Right hindlimb (tissue), 1 donor: ENCODE results near the gene CA10.

ENCODE experiments used
- DNase-seq: peaks from one replicate; pipeline ENCODE4 v3.0.0-alpha.2; 2018

The CA10 gene

DNA sequence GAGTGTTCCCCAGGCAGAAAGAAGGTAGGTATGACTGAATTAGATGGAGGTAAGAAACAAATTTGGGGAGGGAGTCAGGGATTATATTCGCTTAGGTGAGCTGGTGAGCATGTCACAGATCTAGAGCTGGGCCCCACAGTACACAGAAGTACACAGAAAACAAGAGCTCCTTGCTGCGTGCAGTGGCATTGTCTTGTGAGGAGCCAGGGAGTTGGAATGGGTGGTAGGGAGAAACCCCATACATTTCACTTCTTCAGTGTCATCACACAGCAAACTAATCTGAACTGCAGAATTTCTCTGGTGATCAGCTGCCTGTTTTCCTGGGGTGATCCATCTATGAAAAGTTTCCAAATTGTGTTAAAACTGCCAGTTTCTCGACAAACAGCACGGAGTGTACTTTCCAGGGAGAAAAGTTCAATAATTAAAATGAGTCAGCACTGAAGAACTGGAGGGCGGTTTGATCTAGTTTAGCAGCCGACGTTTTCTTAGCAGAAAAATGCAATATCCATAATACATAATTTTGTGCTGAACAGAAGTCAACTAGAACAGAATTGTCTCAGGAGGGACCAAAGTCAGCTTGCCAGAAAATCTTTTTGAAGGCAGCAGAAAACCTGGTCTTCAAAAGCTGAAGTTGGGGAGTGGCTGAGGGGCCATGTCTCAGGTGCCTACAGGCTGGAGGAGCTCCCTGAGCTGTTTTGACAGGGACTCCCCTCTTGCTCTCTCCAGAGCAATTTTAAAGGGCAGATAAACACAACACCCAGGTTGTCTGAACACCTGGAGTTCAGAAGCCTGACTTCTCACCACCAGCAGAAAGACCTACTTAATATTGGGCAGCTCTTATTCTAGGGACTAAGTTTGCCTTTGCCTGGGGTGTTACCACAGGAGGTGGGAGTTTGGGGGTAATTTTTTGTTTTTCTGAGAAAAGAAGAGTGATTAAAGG, 448.6 kb downstream of the CA10 start:
- DNase-seq: no peak

GRCh38 chr17:51707216-51707615, 451.3 kb downstream of the CA10 start:
- no peak for DNase-seq

- no peak for DNase-seq
Measured at GRCh38 chr17:51706093-51706492, 452.4 kb downstream of the CA10 start.

DNA sequence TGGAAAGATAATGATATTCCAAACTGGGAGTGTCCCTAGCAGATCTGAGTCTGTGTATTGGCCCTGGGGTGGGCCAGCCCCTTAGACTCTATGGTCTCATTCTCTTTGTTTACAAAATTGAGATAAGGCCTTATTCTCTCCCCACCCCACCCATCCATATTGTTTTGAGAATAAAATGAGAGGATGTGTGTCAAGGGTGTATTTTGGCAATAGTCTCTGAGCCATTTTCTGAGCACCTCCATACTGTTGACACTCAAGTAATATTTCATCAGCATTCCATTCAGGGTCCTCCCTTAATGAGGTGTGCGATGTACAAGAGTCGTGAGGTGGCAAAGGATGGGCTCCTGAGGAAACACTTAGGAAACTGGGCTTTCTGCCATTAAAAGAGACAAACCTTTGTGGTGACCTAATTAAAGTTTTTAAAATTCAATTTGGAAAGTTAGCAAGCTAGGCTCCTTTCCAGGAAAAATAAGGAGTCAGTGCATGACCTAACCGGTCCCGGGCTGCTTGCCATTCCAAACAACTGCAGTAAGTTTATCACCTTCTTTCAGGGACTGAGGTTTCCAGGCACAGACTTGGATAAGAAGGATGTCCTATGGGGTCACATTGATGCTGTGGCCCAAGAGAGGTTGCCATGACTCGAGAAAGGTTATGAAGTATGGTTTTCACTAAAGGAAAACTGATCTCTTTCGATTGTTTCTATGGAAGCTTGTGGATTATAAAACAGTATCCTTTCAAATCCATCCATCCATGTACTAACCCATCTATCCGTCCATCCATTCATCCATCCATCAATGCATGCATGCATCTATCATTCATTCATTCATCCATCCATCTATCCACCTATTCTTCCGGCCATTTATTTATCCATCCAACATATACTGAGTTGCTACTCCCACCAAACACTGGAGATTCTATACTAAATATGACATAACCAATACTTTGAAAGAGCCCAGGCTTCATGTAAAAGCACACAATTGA, 454.9 kb downstream of the CA10 start:
- peak; percentile 77 for DNase-seq

DNA sequence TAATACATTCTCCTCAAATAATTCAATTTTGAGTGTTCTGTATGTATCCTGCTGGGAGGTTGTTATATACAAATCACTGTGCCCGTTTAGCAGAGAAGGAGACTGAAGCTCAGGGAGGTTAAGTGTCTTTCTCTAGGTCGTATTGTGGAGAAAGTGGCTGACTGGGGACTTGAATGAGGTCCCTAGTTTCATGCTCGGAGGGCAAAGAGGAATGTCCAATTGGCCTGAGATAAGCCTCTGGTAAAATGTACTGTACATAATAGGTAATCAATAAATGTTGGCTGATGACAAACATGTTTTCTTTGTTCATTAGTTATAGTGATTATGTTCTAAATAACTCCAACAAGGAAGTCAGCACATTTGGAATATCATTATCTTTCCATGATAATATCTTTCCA, 455.6 kb downstream of the CA10 start:
- DNase-seq: no peak

DNA sequence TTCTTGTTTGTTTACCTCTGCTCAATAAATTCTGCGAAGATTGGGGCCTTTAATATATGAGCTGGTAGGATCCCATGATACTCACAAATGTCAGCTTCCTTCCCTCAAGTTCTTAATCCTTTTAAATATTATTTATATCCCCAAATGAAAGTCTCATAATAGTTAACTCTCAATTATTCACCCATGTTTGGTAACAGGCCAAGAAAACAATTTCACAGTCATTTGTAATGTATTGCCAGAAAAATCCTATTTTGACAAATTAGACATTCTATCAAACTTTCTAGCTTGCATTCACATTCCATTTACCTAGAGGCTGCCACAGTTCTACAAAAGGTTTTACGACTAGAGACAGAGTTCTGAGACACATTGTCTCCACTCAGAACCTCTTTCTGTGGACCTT, 457.0 kb downstream of the CA10 start:
- no peak for DNase-seq

GRCh38 chr17:51700011-51700760, 458.3 kb downstream of the CA10 start:
- no peak for DNase-seq

- no peak for DNase-seq
Measured at GRCh38 chr17:51699303-51699702, 459.2 kb downstream of the CA10 start.

DNA sequence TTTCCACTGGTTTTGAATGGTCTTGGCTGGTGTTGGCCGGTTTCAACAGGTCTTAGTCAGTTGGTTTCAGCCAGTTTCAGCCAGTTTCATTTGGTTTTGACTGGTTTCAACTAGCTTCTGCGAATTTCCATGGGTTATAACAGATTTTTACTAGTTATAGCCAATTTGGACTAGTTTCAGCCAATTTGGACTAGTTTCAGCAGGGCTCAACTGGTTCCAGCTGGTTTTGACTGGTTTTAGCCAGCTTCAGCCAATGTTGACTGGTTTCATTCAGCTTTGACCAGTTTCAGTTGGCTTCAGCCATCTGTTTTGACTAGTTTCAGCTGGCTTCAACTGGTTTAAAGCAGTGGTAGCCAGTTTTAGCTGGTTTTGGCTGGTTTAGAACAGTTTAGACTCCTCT, 465.6 kb downstream of the CA10 start:
- DNase-seq: no peak

- DNase-seq: no peak
Measured at GRCh38 chr17:51687887-51688286, 470.6 kb downstream of the CA10 start.

- DNase-seq: peak; percentile 59
Measured at GRCh38 chr17:51685287-51685909, 473.1 kb downstream of the CA10 start.

- DNase-seq: no peak
Measured at GRCh38 chr17:51684214-51684613, 474.3 kb downstream of the CA10 start.

GRCh38 chr17:51683291-51683690, 475.2 kb downstream of the CA10 start:
- DNase-seq: no peak

DNA sequence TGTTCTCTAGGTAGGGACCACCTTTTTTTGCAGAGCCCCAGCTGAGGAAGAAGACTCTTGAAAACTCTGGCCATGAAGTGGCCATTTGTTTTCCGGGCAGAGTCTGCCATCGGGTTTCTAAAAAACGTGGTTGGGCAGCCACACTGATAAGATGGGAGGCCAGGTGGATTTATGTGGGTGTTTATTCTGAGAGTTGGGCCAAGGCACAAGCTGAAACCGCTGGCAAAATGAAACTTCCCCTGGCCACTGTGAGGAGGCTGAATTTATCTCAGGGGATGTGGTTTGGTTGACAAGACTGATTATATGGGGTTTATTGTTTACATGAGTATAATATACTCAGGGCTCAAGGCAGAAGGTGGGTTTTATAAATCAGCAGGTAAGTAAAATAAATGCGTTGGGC, 476.4 kb downstream of the CA10 start:
- no peak for DNase-seq

- DNase-seq: no peak
Measured at GRCh38 chr17:51677875-51678274, 480.6 kb downstream of the CA10 start.

- DNase-seq: no peak
Measured at GRCh38 chr17:51676691-51677487, 481.6 kb downstream of the CA10 start.

- DNase-seq: no peak
Measured at GRCh38 chr17:51674579-51675255, 483.8 kb downstream of the CA10 start.

DNA sequence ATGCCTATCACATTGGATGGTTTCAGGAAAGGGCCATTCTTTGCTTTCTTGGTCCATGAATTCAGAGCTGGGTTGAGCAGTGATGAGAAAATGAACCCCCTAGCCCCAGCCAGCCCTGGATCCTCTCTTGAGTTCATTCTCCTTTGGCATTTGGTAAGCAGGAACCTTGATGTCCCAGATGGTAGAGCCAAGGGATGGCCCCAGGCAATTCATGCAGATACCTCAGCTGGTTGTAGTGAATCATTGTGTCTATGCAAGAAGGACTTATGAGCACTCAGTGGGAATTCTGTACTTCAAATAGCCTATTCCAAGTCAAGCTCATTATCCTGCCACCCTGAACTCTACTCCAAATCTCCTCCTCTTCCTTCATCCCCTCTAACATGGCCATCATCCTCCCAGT, 485.4 kb downstream of the CA10 start:
- DNase-seq: no peak

DNA sequence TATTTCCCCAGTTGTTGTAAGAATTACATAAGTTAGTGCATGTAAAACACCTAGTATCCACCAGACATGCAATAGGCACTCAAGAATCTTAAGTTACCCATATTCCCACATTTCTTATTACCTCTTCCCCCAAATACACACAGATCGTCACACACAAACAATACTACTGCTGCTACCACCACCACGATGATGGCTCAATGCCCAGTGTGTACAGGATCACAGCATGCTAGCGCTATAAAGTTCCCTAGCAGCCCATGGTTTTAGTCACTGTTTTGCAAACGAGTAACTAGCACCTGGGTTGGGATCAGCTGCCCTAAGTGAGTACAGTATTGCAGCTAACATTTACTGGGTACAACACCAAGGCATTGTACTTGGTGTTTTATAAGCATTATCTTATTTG, 486.4 kb downstream of the CA10 start:
- no peak for DNase-seq

- DNase-seq: no peak
Measured at GRCh38 chr17:51670899-51671298, 487.6 kb downstream of the CA10 start.

- DNase-seq: no peak
Measured at GRCh38 chr17:51668963-51669246, 489.6 kb downstream of the CA10 start.
